OCI-LY7 (cell line): Measurements from ENCODE around the gene PPP3CA.

Experiments used
- CTCF ChIP-seq: fragments of 200-600 bp; sonication (generic); conservative IDR thresholded peaks from 2 replicates; pipeline ENCODE4 v1.5.1; 2014; ENCODE audit warnings: mild to moderate bottlenecking, antibody characterized with exemption, low read length, moderate library complexity, mixed read lengths
- EZH2phosphoT487 ChIP-seq: fragments of 200-600 bp; sonication (generic); IDR thresholded peaks from 2 replicates; pipeline ENCODE4 v1.6.1; 2018; ENCODE audit warnings: low read depth, borderline replicate concordance, mild to moderate bottlenecking, mixed run types, antibody characterized with exemption, low read length, moderate library complexity, mixed read lengths

- TF ChIP-seq CTCF (no peak), EZH2phosphoT487 (no peak)
Measured at GRCh38 chr4:100981447-100982204, 365.7 kb downstream of the PPP3CA start.
